GM12878 (cell line): ENCODE data around the gene EXD3. TPM values are rescaled to one million over a fixed set of nuclear protein-coding genes. Genes with fewer than 3 reads are reported as not detected.

ENCODE experiments used
- ATAC-seq: fragments of 200-7000 bp; cut with Tn5 transposase; 3 replicates; pipeline ENCODE4 v1.9.1; 2020; ENCODE audit warnings: mild to moderate bottlenecking, moderate library complexity
- BruUV-seq: library from RNA; stranded (reverse); fragments of 400-500 nt; replicated peaks from 2 replicates; lab custom pipeline; 2021; lab: Mats Ljungman, UMichigan
- CTCF ChIA-PET: fragments of 300-600 bp; sonication (Branson Sonifier 250); formaldehyde crosslinking; extraction: SDS; loops from one replicate; lab custom pipeline; 2021; ENCODE audit warnings: inconsistent platforms; lab: Yijun Ruan, JAX
- POLR2A ChIA-PET: fragments of 350-600 bp; formaldehyde crosslinking; extraction: SDS; loops from one replicate; lab custom pipeline; 2021; ENCODE audit warnings: inconsistent platforms; lab: Charles Lee
- RAD21 ChIA-PET: fragments of 300-600 bp; sonication (Branson Sonifier 250); formaldehyde crosslinking; loops from one replicate; lab custom pipeline; 2023; ENCODE audit warnings: antibody characterized with exemption; ENCODE audit not compliant: unreplicated experiment; lab: Charles Lee
- SMC1A ChIA-PET: fragments of 300-600 bp; sonication (Branson Sonifier 250); formaldehyde crosslinking; loops from one replicate; lab custom pipeline; 2023; ENCODE audit not compliant: unreplicated experiment, uncharacterized antibody; lab: Charles Lee
- DNase-seq: peaks from one replicate; pipeline ENCODE4 v3.0.0-alpha.2; 2011; ENCODE audit warnings: low read depth, low spot score
- FAIRE-seq: peaks from 3 replicates; lab custom pipeline; 2011; peaks lifted over from hg19 to GRCh38; lab: Jason Lieb, UNC
- H2AFZ ChIP-seq: 2 replicates; pipeline ENCODE4 v1.6.0; 2011; ENCODE audit warnings: low read depth, low read length, control low read depth; ENCODE audit not compliant: control insufficient read depth
- H3K27ac ChIP-seq: 2 replicates; pipeline ENCODE4 v1.5.1; 2011; ENCODE audit warnings: control low read depth; ENCODE audit not compliant: control insufficient read depth, insufficient read depth
- H3K27me3 ChIP-seq, 2 experiments: replicated peaks in 1 of 2; 2 replicates each; pipeline versions ENCODE4 v1.6.0 to v1.6.1; 2011; ENCODE audit warnings: low read length in 1 of 2; ENCODE audit not compliant: control insufficient read depth in 2 of 2, insufficient read depth in 2 of 2
- H3K36me3 ChIP-seq, 2 experiments: 2 replicates each; pipeline ENCODE4 v1.5.1; 2011; ENCODE audit warnings: low read length in 1 of 2; ENCODE audit not compliant: control insufficient read depth in 2 of 2, insufficient read depth in 2 of 2
- H3K4me1 ChIP-seq: 2 replicates; pipeline ENCODE4 v1.6.1; 2011; ENCODE audit warnings: mild to moderate bottlenecking, low read length, moderate library complexity, mixed read lengths; ENCODE audit not compliant: control insufficient read depth, insufficient read depth
- H3K4me2 ChIP-seq: 2 replicates; pipeline ENCODE4 v1.6.0; 2011; ENCODE audit warnings: control low read depth; ENCODE audit not compliant: control insufficient read depth, insufficient read depth
- H3K4me3 ChIP-seq: fragments of 200-600 bp; sonication (generic); 2 replicates; pipeline ENCODE4 v1.5.1; 2016
- H3K79me2 ChIP-seq: 2 replicates; pipeline ENCODE4 v1.6.0; 2011; ENCODE audit warnings: low read length; ENCODE audit not compliant: control insufficient read depth, insufficient read depth
- H3K9ac ChIP-seq: 2 replicates; pipeline ENCODE4 v1.8.0; 2011; ENCODE audit warnings: low read length, control low read depth, mixed read lengths; ENCODE audit not compliant: control insufficient read depth, insufficient read depth
- H3K9me3 ChIP-seq: replicated peaks from 3 replicates; pipeline ENCODE4 v1.5.1; 2011; ENCODE audit warnings: mild to moderate bottlenecking, low read length; ENCODE audit not compliant: control insufficient read depth, insufficient read depth
- H4K20me1 ChIP-seq: 2 replicates; pipeline ENCODE4 v1.6.0; 2011; ENCODE audit not compliant: control insufficient read depth, insufficient read depth
- ATF7 ChIP-seq: fragments of 450-650 bp; IDR thresholded peaks from 2 replicates; pipeline ENCODE4 v1.6.1; 2016; ENCODE audit warnings: low read depth, mild to moderate bottlenecking
- BCL11A ChIP-seq: IDR thresholded peaks from 2 replicates; pipeline ENCODE4 v1.6.1; 2011; ENCODE audit warnings: low read depth, low read length
- CBFB ChIP-seq: IDR thresholded peaks from 2 replicates; pipeline ENCODE4 v1.6.1; 2016; ENCODE audit warnings: antibody characterized with exemption, low read depth
- CEBPB ChIP-seq, 2 experiments: fragments of 150-350 bp in 1 of 2; IDR thresholded peaks; 2 replicates each; pipeline ENCODE4 v1.6.1; 2012 to 2014; ENCODE audit warnings: low read depth in 2 of 2, low read length in 2 of 2, borderline replicate concordance in 1 of 2, inconsistent platforms in 1 of 2
- EED ChIP-seq: sonication (generic); IDR thresholded peaks from 2 replicates; pipeline ENCODE4 v1.6.1; 2016; ENCODE audit warnings: antibody characterized with exemption, low read depth
- EP300 ChIP-seq, 2 experiments: fragments of 150-350 bp in 1 of 2; IDR thresholded peaks; 2 replicates each; pipeline ENCODE4 v1.6.1; 2011 to 2012; ENCODE audit warnings: low read depth in 2 of 2, low read length in 2 of 2, borderline replicate concordance in 1 of 2, improper control_type of control experiment in 1 of 2, inconsistent platforms in 1 of 2; ENCODE audit not compliant: control insufficient read depth in 1 of 2
- HDGF ChIP-seq: fragments of 450-650 bp; IDR thresholded peaks from 2 replicates; pipeline ENCODE4 v1.6.1; 2016; ENCODE audit warnings: antibody characterized with exemption
- IRF3 ChIP-seq: fragments of 450-650 bp; IDR thresholded peaks from 2 replicates; pipeline ENCODE4 v1.6.1; 2014; ENCODE audit warnings: mild to moderate bottlenecking
- POLR2AphosphoS2 ChIP-seq: IDR thresholded peaks from 2 replicates; pipeline ENCODE4 v1.6.1; 2011; ENCODE audit warnings: low read depth, mild to moderate bottlenecking, low read length, improper control_type of control experiment, moderate library complexity
- RUNX3 ChIP-seq: IDR thresholded peaks from 2 replicates; pipeline ENCODE4 v1.6.1; 2012; ENCODE audit warnings: low read length, inconsistent platforms
- SPI1 ChIP-seq: IDR thresholded peaks from 2 replicates; pipeline ENCODE4 v1.6.1; 2011; ENCODE audit warnings: low read depth, mild to moderate bottlenecking, low read length, moderate library complexity, borderline replicate concordance; ENCODE audit not compliant: insufficient read depth
- STAT3 ChIP-seq: IDR thresholded peaks from 2 replicates; pipeline ENCODE4 v1.6.1; 2011; ENCODE audit warnings: low read depth, low read length, improper control_type of control experiment
- YY1 ChIP-seq: IDR thresholded peaks from 2 replicates; pipeline ENCODE4 v1.6.1; 2011; ENCODE audit warnings: low read depth, mild to moderate bottlenecking, low read length
- ZNF217 ChIP-seq: fragments of 450-650 bp; IDR thresholded peaks from 2 replicates; pipeline ENCODE4 v1.6.1; 2017; ENCODE audit warnings: antibody characterized with exemption, mild to moderate bottlenecking
- ZNF24 ChIP-seq: fragments of 450-650 bp; IDR thresholded peaks from 2 replicates; pipeline ENCODE4 v1.6.1; 2017; ENCODE audit warnings: antibody characterized with exemption, mild to moderate bottlenecking
- ZSCAN29 ChIP-seq: fragments of 450-650 bp; IDR thresholded peaks from 2 replicates; pipeline ENCODE4 v1.6.1; 2017; ENCODE audit warnings: mild to moderate bottlenecking, moderate library complexity
- WGBS: methylation state at CpG from one replicate; pipeline ENCODE4 v1.1.6; 2016; ENCODE audit warnings: low lambda C conversion rate; ENCODE audit not compliant: insufficient replicate concordance, insufficient coverage; ENCODE audit errors: missing lambda C conversion rate; 5-methylcytosine and 5-hydroxymethylcytosine counted together
- in situ Hi-C: fragments of 300-500 bp; cut with MboI; formaldehyde crosslinking; loops from 9 replicates; pipeline ENCODE4 v1.14.3; 2018; ENCODE audit warnings: mixed read lengths
- intact Hi-C: fragments of 100-400 bp; cut with micrococcal nuclease; formaldehyde crosslinking; loops from one replicate; pipeline ENCODE4 v1.14.2; 2022; ENCODE audit not compliant: unreplicated experiment
- polyA plus RNA-seq, 11 experiments: library from polyadenylated mRNA; depleted of rRNA in 4 of 11; unstranded in 6 of 11; stranded (reverse) in 5 of 11; fragments of >200 nt; fragmentation: Nextera tagmentation in 4 of 11; fragmentation: Illumina TruSeq in 1 of 11; extraction: Ambion mirVana in 4 of 11; extraction: Trizol in 1 of 11; gene quantifications; 1 replicate in 1 of 11; 2 replicates in 10 of 11; pipeline versions ENCODE4 v1.2.1 to v1.2.3, GENCODE V29; 2011 to 2016; ENCODE audit warnings: inconsistent platforms in 2 of 11, missing spikeins in 2 of 11, low read depth in 1 of 11
- total RNA-seq, 4 experiments: library from RNA; depleted of rRNA in 3 of 4; stranded (reverse); fragments of >200 nt in 3 of 4; fragmentation: Illumina TruSeq in 1 of 4; extraction: Trizol in 1 of 4; gene quantifications; 2 replicates each; pipeline versions ENCODE4 v1.2.1 to v1.2.3, GENCODE V29; 2013 to 2021
- TF ChIP-seq, protein P1 (sequence below): fragments of 450-650 bp; IDR thresholded peaks from 2 replicates; pipeline ENCODE4 v1.6.1; 2017; ENCODE audit warnings: low read depth, mild to moderate bottlenecking, moderate library complexity

The EXD3 gene
- total and polyA plus RNA-seq, 10 of the 15 experiments (the other 5 are each of a cell fraction or from before 2014, with no cell fraction given) = 0.21 to 7.1 (median 3.6) TPM

GRCh38 chr9:137403269-137403668 is 19.7 kb downstream of the EXD3 start:
- H3K27me3 ChIP-seq = no peaks in the 10 kb centered on the region
- peaks cover 5% of the 10 kb centered on the region for H3K4me1 ChIP-seq
- ATAC-seq (no peak), FAIRE-seq (no peak)
- in situ Hi-C loops = no loop called here
- no peak overlapping the region for H3K4me2 ChIP-seq
- ChIA-PET POLR2A (no interaction called here), CTCF (no interaction called here)
- no peaks in the 10 kb centered on the region; a peak in 1 of 4 replicates for H3K36me3 ChIP-seq
- intact Hi-C loops = no loop called here
- no peaks in the 10 kb centered on the region for H4K20me1 ChIP-seq
- no peak overlapping the region for H3K9ac ChIP-seq
- H3K27ac ChIP-seq = no peak overlapping the region
- no peak overlapping the region for H3K4me3 ChIP-seq
- peaks cover 20% of the 10 kb centered on the region for H3K9me3 ChIP-seq
- no peaks in the 10 kb centered on the region for H3K79me2 ChIP-seq
- TF ChIP-seq IRF3 (no peak), ZNF217 (no peak), POLR2AphosphoS2 (no peak), HDGF (no peak), EED (no peak)
- TF ChIP-seq, all 136 proteins: peak for 0
- WGBS = 98% methylated on average over 10 of the region's 15 CpGs
- ChIA-PET SMC1A (no interaction called here), RAD21 (no interaction called here)
- BruUV-seq = no TSS peak
- H2AFZ ChIP-seq = no peak overlapping the region
- DNase-seq = no peak

GRCh38 chr9:137402746-137403145 is 20.2 kb downstream of the EXD3 start:
- no peaks in the 10 kb centered on the region for H3K27me3 ChIP-seq
- no peak for DNase-seq
- intact Hi-C loops = no loop called here
- BruUV-seq = no TSS peak
- FAIRE-seq = no peak
- POLR2A ChIA-PET = no interaction called here
- H3K9ac ChIP-seq = no peak overlapping the region
- 83% methylated on average over 11 of the region's 11 CpGs for WGBS
- RAD21 ChIA-PET = no interaction called here
- H3K36me3 ChIP-seq = no peaks in the 10 kb centered on the region; a peak in 1 of 4 replicates
- ATAC-seq = no peak
- in situ Hi-C loops = no loop called here
- no peak overlapping the region for H2AFZ ChIP-seq
- SMC1A ChIA-PET = no interaction called here
- CTCF ChIA-PET = no interaction called here
- peaks cover 5% of the 10 kb centered on the region for H3K4me1 ChIP-seq
- peaks cover 20% of the 10 kb centered on the region for H3K9me3 ChIP-seq
- no peaks in the 10 kb centered on the region for H4K20me1 ChIP-seq
- H3K79me2 ChIP-seq = no peaks in the 10 kb centered on the region
- peak overlapping the region; percentile 39; the same call in 1 of the 2 replicates for H3K27ac ChIP-seq
- no peak overlapping the region for H3K4me2 ChIP-seq
- H3K4me3 ChIP-seq = no peak overlapping the region
- TF ChIP-seq SPI1 = no peak
- TF ChIP-seq, protein P1, sequence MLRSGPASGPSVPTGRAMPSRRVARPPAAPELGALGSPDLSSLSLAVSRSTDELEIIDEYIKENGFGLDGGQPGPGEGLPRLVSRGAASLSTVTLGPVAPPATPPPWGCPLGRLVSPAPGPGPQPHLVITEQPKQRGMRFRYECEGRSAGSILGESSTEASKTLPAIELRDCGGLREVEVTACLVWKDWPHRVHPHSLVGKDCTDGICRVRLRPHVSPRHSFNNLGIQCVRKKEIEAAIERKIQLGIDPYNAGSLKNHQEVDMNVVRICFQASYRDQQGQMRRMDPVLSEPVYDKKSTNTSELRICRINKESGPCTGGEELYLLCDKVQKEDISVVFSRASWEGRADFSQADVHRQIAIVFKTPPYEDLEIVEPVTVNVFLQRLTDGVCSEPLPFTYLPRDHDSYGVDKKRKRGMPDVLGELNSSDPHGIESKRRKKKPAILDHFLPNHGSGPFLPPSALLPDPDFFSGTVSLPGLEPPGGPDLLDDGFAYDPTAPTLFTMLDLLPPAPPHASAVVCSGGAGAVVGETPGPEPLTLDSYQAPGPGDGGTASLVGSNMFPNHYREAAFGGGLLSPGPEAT = no peak
- no peak for TF ChIP-seq CBFB
- no peak for TF ChIP-seq ZSCAN29
- no peak for TF ChIP-seq ATF7
- no peak for TF ChIP-seq RUNX3
- no peak for TF ChIP-seq CEBPB (IDR thresholded peaks at IDR 0.05; ENCODE audit: borderline replicate concordance in 1 of 2, low read depth in 2 of 2, low read length in 2 of 2)
- no peak for TF ChIP-seq BCL11A
- no peak for TF ChIP-seq ZNF24
- TF ChIP-seq STAT3 = no peak
- TF ChIP-seq POLR2AphosphoS2 = no peak
- no peak for TF ChIP-seq EP300 (IDR thresholded peaks at IDR 0.05; ENCODE audit: borderline replicate concordance in 1 of 2, control insufficient read depth in 1 of 2, low read depth in 2 of 2, low read length in 2 of 2)
- no peak for TF ChIP-seq YY1
